GM18868 (cell line): ENCODE results near the gene CHMP4A.
"Not testable (repeated sequence)": the region's sequence is repeated elsewhere in the genome, so short reads cannot be mapped to it uniquely, and the experiment has no call there.

Experiments
- ATAC-seq: cut with Tn5 transposase; IDR thresholded peaks from one replicate; pipeline ENCODE4 v1.9.1; 2021; ENCODE audit warnings: mild to moderate bottlenecking, moderate library complexity; ENCODE audit not compliant: unreplicated experiment

The CHMP4A gene

DNA sequence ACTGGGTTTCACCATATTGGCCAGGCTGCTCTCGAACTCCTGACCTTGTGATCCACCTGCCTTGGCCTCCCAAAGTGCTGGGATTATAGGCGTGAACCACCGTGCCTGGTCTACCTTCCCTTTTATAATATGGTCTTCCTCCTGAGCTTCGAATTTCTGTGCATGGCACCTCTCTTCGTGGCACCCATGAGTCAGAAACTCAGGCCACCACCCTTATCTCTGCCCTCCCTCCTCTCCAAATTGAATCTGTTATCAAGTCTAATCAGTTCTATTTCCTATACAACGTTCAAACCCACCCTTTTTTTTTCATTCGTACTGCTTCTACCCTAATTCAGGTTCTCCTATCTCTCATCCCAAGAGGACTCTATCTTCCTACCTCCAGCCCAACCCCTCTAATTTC lies 34.1 kb upstream of the CHMP4A start:
- no peak for ATAC-seq

DNA sequence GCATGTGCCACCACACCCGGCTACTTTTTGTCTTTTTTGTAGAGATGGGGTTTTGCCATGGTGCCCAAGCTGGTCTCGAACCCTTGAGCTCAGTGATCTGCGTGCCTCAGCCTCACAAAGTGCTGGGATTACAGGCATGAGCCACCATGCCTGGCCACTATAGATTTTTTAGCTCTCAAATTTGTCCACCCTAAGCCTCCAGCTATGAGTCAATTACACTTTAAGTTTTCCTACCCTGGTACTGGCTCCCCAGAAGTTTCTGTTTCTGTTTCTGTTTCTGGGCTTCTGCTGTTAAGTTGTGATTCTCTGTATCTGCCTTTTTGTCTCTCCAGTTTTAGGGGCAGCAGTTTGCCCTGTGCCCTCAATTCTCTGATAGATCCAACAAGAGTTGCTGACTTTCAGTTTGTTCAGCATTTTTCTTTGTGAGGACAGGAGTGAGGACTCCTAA lies 33.5 kb upstream of the CHMP4A start:
- ATAC-seq, result peak; percentile 19

DNA sequence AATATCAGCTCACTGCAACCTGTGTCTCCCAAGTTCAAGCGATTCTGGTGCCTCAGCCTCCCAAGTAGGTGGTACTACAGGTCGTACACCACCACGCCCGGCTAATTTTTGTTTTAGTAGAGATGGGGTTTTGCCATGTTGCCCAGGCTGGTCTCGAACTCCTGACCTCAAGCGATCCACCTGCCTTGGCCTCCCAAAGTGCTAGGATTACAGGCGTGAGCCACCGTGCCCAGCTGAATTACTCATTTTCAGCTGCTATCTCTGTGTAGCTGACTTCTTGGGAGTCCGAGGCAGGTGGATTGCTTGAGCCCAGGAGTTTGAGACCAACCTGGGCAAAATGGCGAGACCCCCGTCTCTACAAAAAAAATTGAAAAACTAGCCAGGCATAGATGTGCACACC lies 32.1 kb upstream of the CHMP4A start:
- not testable (repeated sequence) for ATAC-seq

DNA sequence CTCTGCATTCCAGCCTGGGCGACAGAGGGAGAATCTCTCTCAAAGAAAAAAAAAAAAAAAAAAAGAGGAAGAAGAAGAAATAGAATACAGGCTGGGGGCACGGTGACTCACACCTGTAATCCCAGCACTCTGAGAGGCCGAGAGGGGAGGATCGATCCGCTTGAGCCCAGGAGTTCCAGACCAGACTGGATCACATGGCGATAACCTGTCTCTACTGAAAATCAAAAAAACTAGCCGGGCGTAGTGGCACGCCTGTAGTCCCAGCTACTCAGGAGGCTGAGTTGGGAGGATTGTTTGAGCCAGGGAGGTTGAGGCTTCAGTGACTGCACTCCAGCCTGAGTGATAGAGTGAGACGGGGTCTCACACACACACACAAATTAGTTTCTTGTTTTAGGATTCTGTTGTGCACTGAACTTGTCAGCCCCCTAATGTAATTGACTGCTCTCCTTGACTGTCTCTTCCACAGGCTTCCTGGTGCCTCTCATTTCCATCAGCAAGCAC lies 30.1 kb upstream of the CHMP4A start:
- ATAC-seq, result no peak

DNA sequence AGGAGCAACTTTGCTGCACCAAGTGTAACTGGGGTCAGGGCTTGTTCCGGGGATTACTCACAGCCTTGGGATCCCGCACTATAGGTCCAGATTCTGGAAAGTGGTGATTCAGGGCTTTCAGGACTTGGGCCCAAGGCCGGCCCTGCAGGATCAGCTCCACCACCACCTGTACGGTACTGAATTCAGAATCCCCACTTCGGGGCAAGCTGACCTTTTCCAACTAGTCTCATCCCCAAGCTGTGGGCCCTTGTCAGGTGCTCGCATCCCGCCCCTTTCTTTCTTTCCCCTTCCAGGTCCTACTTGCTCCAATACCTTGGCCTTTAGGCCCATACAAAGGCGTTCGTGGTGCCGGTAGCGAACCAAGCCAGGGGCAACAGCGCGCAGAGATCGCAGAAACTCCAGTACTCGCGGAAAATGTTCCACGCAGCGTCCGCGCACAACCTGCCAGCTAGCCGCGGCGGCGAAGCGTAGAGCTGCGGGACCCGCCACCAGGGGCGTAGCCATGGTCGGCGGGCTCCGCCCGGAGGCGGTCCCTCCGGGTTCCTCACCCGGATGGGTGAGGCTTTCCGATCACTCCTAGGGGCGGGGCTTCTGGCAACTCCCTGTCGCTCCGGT lies 28.6 kb upstream of the CHMP4A start:
- peak; percentile 82 for ATAC-seq

DNA sequence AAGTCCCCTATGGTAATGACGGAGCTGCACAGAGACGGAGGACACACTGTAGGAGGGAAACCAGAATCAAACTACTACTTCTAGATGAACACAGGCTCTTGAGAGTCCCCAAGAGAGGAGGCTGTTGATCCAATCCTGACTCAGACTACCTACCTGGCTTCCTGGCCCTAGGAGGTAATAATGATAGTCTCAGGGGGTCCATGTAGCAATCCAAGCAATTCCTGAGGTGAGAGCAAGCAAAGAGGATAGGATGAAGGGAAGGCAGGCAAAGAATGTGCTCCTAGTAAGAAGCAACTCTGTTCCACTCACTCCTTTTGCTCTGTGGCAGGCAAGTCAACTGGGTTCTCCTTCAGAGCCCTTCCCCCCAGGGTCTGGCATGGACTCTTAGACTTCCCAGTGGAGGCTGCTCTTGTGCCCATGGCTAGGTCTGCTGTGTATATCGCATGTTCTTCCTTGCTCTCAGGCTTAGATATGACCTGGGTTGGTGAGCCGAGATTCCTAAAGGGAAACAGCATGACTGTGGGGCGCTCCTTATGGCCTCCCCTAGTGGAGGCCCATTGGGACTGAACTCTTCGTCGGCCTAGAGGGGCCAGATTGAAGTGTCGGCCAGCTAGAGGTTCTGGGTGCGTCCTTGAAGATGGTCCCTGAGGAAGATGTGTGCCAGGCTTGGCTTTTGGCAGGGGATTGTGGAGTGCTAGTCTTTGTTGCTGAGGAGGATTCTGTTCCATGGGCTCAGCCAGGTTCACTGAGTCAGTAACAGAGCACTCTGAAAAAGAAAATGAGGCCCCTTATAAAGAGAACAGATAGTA lies 27.0 kb upstream of the CHMP4A start:
- ATAC-seq, result no peak

DNA sequence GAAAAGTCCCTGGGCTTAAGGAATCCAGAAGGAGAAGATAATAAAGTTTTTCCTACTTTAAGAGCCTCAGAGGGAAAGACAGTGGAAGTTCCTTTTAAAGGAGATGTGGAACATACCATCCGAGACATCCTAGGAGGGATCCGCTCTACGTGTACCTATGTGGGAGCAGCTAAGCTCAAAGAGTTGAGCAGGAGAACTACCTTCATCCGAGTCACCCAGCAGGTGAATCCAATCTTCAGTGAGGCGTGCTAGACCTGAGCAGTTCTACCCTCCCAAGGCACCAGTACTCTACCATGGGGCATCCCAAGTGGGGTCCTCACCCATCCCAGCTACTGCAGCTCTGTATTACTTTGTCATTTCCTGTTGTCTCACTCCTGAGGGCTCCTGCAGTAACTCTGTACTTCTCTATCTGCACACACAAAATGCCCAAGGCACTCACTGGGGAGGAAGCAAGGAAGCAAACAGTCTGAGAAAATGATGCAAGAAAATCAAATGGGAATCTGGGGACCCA lies 25.3 kb upstream of the CHMP4A start:
- no peak for ATAC-seq

DNA sequence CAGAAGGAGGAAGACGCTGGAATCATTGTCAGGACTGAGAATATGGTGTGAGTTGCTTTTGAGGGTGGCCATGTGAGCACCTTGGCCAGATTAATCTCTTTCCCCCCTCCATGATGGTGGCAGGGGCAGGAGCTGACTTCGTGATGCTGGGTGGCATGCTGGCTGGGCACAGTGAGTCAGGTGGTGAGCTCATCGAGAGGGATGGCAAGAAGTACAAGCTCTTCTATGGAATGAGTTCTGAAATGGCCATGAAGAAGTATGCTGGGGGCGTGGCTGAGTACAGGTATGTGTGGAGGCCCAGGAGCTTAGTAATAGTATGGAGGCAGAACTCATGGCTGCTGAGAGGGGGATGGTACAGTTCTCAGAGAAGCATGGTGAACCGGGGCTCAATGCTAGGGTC lies 24.8 kb upstream of the CHMP4A start:
- no peak for ATAC-seq

DNA sequence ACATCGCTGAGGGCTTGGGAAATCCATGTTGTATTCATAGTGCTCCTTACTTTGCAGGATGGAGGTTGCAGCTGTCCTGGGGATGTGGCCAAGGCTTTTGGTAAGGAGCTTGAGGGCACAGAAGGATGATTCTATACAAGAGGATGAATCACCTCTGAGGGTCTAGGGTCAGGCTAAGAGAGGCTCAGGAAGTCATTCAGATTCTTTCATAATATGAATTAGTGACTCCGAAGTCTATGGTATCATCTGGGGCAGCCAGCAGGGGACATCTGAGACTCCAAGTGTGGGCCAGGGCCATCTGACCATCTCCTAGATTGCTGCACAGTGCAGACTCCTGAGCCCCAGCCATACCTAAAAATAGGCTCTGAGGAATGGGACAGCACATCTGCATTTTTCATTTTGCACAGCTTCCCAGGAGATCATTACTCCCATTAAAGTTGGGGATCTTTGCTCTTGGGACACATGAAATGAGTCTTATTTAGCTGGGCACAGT lies 24.2 kb upstream of the CHMP4A start:
- ATAC-seq, result no peak

DNA sequence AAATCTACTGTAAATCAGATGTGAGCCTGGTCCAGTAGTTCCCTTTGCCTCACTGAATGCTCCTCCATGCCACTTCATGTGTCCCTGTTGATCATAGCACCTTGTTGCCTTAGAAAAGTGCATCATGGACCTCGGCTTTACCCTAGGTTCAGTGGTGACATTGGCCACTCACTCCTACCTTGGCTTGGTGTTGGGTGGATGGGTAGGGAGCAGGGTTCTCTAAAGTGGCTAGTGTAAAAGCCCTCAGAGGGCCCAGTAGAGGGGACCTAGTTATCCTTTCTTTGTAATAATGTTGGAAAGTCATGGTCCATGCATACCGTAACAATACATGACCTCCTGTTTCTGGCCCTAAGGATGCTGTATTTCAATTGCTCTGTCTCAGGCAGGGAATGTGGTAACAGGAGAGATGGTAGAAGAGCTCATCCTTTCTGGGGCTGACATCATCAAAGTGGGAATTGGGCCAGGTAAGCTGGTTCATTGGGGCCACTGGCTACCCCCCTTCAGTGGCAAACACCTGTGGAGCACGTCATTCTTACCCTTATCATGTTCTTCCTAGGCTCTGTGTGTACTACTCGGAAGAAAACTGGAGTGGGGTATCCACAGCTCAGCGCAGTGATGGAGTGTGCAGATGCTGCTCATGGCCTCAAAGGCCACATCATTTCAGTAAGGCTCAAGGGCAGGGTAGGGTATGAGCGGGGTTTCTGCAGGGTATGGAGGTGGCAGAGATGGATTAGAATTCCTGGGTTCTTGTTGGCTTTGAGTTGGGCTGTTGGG lies 23.6 kb upstream of the CHMP4A start:
- no peak for ATAC-seq

DNA sequence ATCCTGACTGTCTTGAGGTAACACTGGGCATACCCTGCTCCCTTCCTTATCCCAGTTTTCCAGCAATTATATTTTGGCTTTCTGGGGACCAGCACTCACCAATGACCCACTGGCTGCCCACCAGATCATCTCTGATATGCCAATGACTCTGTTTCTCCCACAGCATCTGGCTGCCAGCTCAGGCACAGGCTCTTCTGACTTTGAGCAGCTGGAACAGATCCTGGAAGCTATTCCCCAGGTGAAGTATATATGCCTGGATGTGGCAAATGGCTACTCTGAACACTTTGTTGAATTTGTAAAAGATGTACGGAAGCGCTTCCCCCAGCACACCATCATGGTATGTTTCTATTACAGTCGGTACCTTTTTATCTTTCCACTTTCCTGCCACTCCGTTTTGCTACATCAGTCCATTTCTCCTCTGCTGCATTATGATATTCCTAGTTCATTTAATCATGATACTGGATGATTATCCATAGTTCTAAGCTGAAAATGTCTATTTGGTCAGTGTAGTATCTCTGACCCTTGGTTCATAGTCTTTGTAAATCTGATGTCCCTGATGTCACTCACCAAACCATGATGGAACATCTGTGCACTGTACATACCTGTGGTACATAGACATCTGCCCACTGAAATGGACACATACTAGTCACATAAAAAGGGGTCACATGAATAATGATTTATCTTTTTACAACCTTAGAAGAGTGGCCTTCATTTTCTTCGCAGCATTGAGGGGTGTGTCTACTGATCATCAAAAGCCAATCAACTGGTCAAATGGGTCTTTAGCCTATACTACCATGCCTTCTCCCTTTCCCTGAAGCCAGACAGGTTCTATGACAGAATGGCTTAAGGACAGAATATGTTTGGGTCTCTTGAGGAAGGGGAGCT lies 22.8 kb upstream of the CHMP4A start:
- no peak for ATAC-seq

DNA sequence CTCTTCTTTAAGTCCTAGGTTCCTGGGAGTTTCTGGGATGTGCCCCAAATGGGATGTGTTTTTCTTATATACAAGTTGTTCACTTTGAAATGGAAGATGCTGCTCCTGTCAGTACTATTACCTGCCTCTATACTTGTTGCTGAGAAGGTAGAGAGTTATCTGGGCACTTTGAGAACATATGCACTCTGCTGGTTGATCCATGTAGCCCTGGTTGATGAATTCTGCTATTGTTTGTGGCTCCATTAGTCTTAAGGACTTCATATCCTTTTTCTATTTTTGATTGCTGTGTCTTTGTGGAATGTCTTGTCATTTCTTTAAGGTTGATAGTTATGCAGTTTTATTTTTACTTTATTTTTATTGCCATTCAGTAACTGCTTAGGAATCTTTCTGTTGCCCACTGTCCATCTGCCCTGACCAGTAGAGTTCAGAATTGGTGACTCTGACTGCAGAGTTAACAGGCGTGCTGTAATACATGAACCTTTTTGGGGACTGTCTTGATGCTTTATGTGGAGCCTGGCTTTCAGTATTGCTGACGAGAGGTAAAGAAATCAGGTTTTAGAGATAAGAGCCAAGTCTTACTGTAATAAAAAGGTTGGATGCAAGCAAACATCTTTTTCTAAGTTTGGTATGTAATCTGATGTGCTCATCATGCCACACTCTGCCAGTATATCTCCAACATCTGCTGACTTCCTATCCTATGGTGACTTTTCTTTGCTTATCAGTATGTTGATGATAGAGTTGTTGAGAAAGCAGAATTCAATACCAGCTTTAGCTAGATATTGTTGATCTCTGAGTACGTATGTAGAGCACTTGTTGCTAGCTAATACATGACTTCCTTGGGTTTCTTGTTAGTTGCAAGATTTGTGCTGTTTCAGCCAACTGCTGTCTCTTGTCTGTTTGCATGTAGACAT lies 21.1 kb upstream of the CHMP4A start:
- ATAC-seq, result no peak

DNA sequence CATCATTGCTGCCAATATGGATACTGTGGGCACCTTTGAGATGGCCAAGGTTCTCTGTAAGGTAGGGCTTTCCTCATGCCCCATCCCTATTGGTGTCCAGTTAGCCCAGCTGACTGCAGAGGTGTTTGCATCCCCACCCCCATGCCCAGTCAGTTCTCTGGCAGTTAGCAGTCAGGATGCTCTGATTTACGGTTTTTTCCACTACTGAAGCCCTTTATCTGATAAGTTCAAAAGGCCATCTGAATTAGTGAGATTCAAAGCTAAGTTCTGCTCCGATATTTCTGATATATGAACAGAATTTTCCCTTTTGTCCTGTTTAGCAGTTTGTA lies 20.2 kb upstream of the CHMP4A start:
- ATAC-seq, result no peak

DNA sequence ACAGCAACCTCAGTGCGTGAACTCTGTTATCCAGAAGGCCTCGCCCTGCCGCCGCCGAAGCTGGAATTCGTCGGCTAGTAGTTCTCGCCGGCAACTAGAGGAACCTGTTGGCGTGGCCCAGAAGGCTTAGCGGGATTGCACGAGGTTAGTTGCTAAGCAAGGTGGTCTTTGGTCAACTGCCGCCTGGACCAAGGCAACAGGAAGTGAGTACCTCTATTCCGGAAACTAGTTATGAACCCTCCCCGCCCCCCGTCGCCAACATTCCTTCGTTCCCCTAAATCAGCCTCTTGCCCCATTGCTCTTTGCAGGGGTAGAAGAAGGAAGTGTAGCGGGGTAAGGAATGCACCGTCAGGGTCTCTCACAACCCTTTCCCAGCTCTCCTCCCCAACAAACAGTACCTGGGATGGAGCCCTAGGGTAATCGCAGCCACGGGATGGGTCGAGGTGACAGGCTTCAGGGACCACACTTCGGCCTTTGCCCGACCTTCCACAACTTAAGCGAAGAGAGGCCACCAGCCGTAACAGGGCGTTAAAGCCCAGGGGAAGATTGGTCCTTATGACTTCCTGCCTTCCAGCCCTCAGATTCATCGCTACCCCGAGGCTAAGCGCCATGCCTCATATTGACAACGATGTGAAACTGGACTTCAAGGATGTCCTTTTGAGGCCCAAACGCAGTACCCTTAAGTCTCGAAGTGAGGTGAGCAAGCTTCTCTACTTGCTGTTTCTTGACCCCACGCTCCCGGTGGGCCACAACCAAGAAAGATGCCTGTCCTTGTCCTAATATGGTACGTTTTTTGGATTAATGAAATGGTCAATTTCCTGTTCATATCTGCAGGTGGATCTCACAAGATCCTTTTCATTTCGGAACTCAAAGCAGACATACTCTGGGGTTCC lies 19.6 kb upstream of the CHMP4A start, which contains the start of gene GMPR2:
GMPR2 (plus strand) TSS at position 285 of the 893 bp plus-strand sequence; CDS start at position 610, 325 bp downstream.
- ATAC-seq, result peak; percentile 59

DNA sequence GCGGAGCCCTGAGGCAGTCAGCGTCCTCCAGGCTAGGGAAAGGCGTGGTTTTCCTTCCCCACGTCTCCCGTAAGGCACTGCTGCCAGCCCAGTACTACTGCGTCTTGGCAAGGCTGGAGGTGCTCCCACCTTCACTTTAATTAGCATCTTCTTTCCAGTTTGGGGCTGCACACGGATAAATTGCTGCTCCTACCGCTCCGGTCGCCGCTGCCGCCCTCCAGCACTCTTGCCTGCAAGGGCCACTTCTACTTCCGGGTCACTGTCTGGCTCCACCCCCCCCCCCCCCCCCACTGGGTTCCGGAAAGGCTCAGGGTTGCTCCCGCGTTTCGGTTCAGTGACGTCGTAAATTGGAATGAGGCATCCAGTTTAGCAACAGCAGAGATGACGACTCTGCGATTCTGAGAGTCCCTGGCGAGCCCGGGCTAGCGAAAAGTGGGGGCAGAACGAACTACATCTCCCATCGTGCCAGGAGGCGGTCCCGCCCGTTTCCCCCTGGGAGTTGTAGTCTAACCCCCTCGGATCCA lies 18.9 kb upstream of the CHMP4A start, which contains the start of gene NEDD8:
NEDD8 (minus strand) TSS at position 247 of the 524 bp plus-strand sequence; CDS start at position 147, 100 bp downstream.
- peak; percentile 77 for ATAC-seq

DNA sequence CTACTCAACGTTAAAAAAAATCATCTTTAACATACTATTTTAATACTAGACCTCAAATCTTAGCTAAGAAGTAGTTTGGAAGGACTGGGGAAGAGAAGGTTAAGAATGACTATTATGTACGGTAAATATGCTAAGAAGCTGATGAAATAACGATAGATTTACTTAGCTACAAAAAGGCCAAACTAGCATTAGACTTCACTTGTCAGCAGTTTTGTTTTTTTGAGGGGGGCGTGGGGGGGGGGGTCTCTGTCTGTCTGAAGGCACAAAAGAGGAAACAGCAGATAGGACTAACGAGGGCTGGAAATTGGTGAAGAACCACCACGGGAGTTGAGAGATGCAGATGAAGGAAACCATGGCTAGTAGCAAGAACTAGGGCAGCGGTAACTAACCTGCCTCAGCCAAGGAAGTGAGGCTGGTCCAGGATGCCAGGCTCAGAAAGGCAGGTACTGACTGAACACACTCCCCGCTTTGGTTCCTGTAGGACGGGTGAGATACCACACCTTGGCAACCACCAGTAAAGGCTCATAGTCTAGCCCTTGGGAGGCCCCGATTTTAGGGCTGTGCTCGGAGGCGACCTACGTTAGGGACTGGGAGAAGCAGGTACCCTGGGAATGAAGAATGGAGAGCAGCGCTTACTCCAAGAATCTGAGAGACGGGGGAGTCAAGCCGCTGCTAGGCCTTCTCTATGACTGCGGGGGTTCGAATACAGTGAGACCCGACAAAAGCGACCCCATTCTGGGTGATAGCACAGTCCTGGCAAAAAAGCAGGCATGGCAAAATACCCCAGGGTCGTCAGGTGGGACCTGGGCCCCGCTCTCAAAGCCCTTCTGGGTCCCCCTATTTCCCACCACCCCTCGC lies 18.2 kb upstream of the CHMP4A start:
- no peak for ATAC-seq

DNA sequence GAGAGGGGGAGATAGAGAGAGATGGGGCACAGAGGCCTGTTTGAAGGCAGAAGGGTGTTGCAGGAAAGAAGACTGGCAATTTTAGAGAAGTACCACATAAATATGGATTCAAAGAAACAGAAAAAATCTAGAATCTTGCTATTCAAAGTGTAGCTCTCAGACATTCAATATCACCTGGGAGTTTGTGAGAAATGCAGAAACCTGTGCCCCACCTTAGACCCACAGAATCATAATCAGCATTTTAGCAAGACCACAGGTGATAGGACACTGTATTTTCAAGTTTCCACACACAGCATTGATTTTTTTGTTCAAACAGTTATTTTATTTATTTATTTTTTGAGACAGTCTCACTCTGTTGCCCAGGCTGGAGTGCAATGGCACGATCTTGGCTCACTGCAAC lies 15.6 kb upstream of the CHMP4A start:
- ATAC-seq, result no peak
